ENCODE data around the gene TRPM3. TPM values are rescaled to one million over a fixed set of nuclear protein-coding genes. Genes with fewer than 3 reads are reported as not detected.

The TRPM3 gene
- total RNA-seq, 4 donors from 2014 or later: 2.4 to 11.1 (median 5.6) TPM

DNA sequence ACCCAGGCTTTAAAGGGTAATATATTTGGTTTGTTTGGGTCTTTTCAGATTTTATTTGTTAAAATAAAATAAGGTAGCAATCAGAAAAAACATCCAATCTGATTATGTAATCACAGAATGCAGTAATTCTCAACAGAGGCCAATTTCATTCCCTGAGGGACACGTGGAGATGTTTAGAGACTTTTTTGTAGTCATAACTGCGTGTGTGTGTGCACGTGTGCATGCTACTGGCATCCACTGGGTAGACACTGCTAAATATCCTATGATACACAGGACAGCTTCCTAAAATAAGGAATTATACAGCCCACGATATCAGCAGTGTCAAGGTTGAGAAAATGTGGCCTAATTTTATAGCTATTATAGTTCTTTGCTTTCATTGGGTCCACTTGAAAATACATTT lies 526.2 kb downstream of the TRPM3 start:
- H3K27ac ChIP-seq: peak overlapping the region in 2 of 3 donors; percentile 34 to 38

DNA sequence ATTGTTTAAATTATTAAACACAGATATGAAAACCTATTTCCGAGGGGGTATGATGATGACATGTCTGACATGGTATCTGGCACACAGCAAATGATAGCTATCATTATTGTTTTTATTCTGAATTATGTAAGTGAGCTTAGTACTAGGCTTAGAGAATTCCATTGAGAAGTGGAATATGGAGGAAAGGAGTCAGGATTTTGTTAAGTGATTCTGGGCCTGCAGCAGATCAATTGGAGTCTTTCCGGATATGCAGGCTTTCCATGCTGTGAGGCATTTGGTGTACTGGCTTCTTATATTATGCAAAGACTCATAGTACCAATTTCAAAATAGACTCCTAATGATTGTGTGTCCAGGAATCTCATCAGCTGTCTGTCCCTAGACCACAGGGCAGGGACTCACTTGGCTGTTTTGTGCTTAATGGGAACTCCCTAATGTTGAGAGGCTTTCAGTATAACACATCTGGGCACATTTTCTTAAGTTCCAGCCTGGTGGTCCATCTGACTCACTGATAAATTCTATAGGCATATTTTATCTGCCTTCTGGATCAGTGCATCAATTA lies 527.0 kb downstream of the TRPM3 start:
- Histone ChIP-seq H3K36me3 (no peaks in the 10 kb centered on the region), H3K27ac (peak overlapping the region in 2 of 3 donors; percentile 34 to 38), H3K4me1 (peaks cover 0 to 8% of the 10 kb centered on the region in 2 donors), H3K4me3 (replicated peaks in 1 of 3) (no peak overlapping the region), H3K27me3 (no peaks in the 10 kb centered on the region), H3K9me3 (no peaks in the 10 kb centered on the region)
- no peak for DNase-seq
- intact Hi-C loops (cut with DNase I): loop anchor here (10.0 kb wide), 1 partner anchor 100 kb away; no protein-coding TSS in a partner anchor
- TF ChIP-seq, protein P1, sequence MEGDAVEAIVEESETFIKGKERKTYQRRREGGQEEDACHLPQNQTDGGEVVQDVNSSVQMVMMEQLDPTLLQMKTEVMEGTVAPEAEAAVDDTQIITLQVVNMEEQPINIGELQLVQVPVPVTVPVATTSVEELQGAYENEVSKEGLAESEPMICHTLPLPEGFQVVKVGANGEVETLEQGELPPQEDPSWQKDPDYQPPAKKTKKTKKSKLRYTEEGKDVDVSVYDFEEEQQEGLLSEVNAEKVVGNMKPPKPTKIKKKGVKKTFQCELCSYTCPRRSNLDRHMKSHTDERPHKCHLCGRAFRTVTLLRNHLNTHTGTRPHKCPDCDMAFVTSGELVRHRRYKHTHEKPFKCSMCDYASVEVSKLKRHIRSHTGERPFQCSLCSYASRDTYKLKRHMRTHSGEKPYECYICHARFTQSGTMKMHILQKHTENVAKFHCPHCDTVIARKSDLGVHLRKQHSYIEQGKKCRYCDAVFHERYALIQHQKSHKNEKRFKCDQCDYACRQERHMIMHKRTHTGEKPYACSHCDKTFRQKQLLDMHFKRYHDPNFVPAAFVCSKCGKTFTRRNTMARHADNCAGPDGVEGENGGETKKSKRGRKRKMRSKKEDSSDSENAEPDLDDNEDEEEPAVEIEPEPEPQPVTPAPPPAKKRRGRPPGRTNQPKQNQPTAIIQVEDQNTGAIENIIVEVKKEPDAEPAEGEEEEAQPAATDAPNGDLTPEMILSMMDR (IDR thresholded peaks at IDR 0.05): no peak
- TF ChIP-seq POLR2A (IDR thresholded peaks at IDR 0.05): no peak
- 88 to 92% methylated on average over 2 of the region's 2 CpGs for WGBS, 2 donors

More for the DNA sequence above, 526.2 kb downstream of the TRPM3 start:
- Histone ChIP-seq H3K9me3 (no peaks in the 10 kb centered on the region), H3K4me3 (replicated peaks in 1 of 3) (no peak overlapping the region), H3K36me3 (no peaks in the 10 kb centered on the region), H3K27me3 (no peaks in the 10 kb centered on the region), H3K4me1 (peaks cover 0 to 12% of the 10 kb centered on the region in 2 donors)
- intact Hi-C loops (cut with DNase I): loop anchor here (10.0 kb wide), 1 partner anchor 100 kb away; no protein-coding TSS in a partner anchor
- TF ChIP-seq, protein P1 (IDR thresholded peaks at IDR 0.05): no peak
- TF ChIP-seq POLR2A (IDR thresholded peaks at IDR 0.05): no peak
- 71 to 77% methylated on average over 4 of the region's 4 CpGs for WGBS, 2 donors
- no peak for DNase-seq

DNA sequence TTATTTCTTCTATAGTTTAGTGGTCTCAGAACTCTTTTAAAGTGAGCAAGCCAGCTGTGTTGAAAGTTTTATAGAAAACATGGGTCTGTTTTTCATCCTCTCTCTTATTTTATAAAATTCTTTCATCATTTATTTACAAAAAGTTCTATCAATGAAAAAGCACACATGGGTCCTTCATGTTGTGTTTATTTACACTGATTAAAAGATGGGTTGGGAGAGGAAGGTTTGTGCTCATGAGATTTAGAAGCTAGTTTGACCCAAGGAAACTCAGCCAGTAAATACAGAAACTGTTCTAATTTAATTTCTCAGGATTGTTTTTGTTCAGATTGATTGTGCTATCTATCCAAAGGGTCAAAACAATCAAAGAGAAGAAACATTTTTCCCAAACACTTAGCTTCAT lies 528.2 kb downstream of the TRPM3 start:
- H3K4me1 ChIP-seq: peaks cover 0 to 9% of the 10 kb centered on the region in 2 donors
- no peak for TF ChIP-seq POLR2A (IDR thresholded peaks at IDR 0.05)
- TF ChIP-seq, protein P1 (IDR thresholded peaks at IDR 0.05): no peak
- H3K36me3 ChIP-seq: no peaks in the 10 kb centered on the region
- intact Hi-C loops (cut with DNase I): loop anchor here (10.0 kb wide), 1 partner anchor 98 kb away; no protein-coding TSS in a partner anchor
- no peak overlapping the region for H3K4me3 ChIP-seq (replicated peaks in 1 of 3)
- DNase-seq: no peak
- H3K27me3 ChIP-seq: no peaks in the 10 kb centered on the region
- H3K27ac ChIP-seq: no peak overlapping the region
- H3K9me3 ChIP-seq: no peaks in the 10 kb centered on the region

DNA sequence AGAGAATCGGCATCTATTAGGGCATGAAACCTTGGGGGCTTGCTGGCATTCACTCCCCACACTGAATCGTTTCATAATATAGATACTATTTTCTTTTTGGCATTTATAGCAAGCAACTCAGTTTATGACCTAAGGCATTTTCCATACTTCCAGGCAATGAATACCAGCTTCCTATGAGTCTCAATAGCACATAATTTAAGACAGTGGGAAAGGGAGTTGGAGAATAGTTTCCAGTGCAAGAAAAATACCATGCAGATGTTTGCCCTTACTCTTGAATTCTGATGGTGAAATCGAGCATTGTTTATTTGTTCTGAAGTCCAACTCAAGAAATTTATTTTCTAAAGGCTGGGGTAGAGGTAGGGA lies 531.1 kb downstream of the TRPM3 start:
- TF ChIP-seq POLR2A (IDR thresholded peaks at IDR 0.05): no peak
- TF ChIP-seq, protein P1 (IDR thresholded peaks at IDR 0.05): no peak
- Histone ChIP-seq H3K27ac (peak overlapping the region; percentile 29 to 65 (median 50)), H3K9me3 (no peaks in the 10 kb centered on the region), H3K27me3 (no peaks in the 10 kb centered on the region), H3K4me1 (peaks cover 7 to 25% of the 10 kb centered on the region in 2 donors), H3K4me3 (replicated peaks in 1 of 3) (no peak overlapping the region), H3K36me3 (no peaks in the 10 kb centered on the region)
- intact Hi-C loops (cut with DNase I): loop anchor here (10.0 kb wide), 1 partner anchor 95 kb away; no protein-coding TSS in a partner anchor
- DNase-seq: no peak
- 72% methylated on average over 3 of the region's 3 CpGs for WGBS, 2 donors

DNA sequence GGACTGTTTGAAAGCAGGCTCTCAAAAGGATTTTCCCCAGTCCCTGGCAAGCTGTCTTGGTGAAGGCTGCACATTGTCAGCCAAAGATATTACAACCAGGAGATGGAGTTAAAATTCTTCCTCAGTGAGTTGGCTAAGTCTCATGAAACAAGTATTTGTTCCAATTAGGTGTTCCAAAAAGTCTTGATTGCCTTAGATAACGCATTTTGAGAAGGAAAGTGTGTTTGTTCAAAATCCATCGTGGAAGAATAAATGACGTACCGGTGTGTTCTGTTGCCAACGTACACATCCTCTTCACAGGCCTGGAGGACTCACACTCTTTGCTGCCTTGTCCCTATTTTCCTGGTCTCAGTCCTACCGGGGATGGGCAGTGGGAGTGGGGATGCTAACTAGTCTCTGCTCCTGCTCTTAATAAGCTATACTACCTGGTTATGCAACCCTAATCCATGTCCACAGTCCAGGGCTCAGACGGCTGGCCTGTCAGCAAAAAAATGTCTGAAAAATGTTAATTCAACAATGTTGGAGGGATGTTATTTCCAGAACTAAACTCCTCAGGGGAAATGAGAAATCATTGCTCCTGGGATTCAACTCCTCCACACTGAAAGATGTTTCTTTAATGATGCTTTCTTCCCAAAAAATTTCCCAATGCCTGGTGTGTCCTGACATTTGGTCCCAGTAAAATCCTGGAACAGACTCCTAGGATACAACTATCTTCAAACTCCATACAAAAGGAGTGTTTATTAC lies 531.7 kb downstream of the TRPM3 start:
- H3K36me3 ChIP-seq: no peaks in the 10 kb centered on the region
- peaks cover 7 to 21% of the 10 kb centered on the region in 2 donors for H3K4me1 ChIP-seq
- WGBS, 2 donors: 69 to 81% methylated on average over 7 of the region's 7 CpGs
- no peak for TF ChIP-seq POLR2A (IDR thresholded peaks at IDR 0.05)
- TF ChIP-seq, protein P1 (IDR thresholded peaks at IDR 0.05): no peak
- intact Hi-C loops (cut with DNase I): loop anchor here (10.0 kb wide), 1 partner anchor 95 kb away; no protein-coding TSS in a partner anchor
- H3K9me3 ChIP-seq: no peaks in the 10 kb centered on the region
- no peak overlapping the region for H3K4me3 ChIP-seq (replicated peaks in 1 of 3)
- H3K27me3 ChIP-seq: no peaks in the 10 kb centered on the region
- H3K27ac ChIP-seq: peak overlapping the region; percentile 65 to 73 (median 69)
- DNase-seq: no peak
